ENCODE results near the gene AGO4.

AGO4 gene

GRCh38 chr1:35894656-35895055 is 86.8 kb downstream of the AGO4 start:
- no peak for DNase-seq (ENCODE audit: low read depth in 2 of 2)

- DNase-seq (ENCODE audit: low read depth in 2 of 2): no peak
Measured at GRCh38 chr1:35899941-35900340, 92.1 kb downstream of the AGO4 start.

GRCh38 chr1:35901235-35901634 is 93.4 kb downstream of the AGO4 start:
- no peak for DNase-seq (ENCODE audit: low read depth in 2 of 2)

- DNase-seq (ENCODE audit: low read depth in 2 of 2): no peak
Measured at GRCh38 chr1:35902671-35903070, 94.9 kb downstream of the AGO4 start.
